K562 (cell line): ENCODE measurements around the gene PDGFC. TPM values are rescaled to one million over a fixed set of nuclear protein-coding genes. Genes with fewer than 3 reads are reported as not detected.

Experiments used
- ATAC-seq: fragments of 200-7000 bp; cut with Tn5 transposase; 3 replicates; pipeline ENCODE4 v1.9.1; 2020; ENCODE audit warnings: moderate library complexity
- BruUV-seq: library from RNA; stranded (reverse); fragments of 400-500 nt; replicated peaks from 2 replicates; lab custom pipeline; 2021; lab: Mats Ljungman, UMichigan
- CTCF ChIA-PET: fragments of 300-600 bp; formaldehyde crosslinking; extraction: SDS; loops from one replicate; lab custom pipeline; 2021; ENCODE audit warnings: low intra/inter-chr PET ratio; lab: Yijun Ruan, JAX
- POLR2A ChIA-PET: fragments of 300-600, 350-650 bp; sonication (Branson Sonifier 250); formaldehyde crosslinking; extraction: SDS; loops from one replicate; lab custom pipeline; 2021; ENCODE audit warnings: antibody characterized with exemption, inconsistent platforms; lab: Yijun Ruan, JAX
- DNase-seq, 4 experiments: peaks; one replicate each; pipeline versions ENCODE4 v3.0.0 to v3.0.0-alpha.2; 2011 to 2018; ENCODE audit warnings: low spot score in 3 of 4, mixed read lengths in 3 of 4; ENCODE audit errors: extremely low read depth in 1 of 4
- FAIRE-seq: peaks from 2 replicates; lab custom pipeline; 2011; peaks lifted over from hg19 to GRCh38; lab: Jason Lieb, UNC
- H2AFZ ChIP-seq: 2 replicates; pipeline ENCODE4 v1.6.0; 2011; ENCODE audit warnings: low read depth, low read length, control low read depth, inconsistent platforms
- H3K27ac ChIP-seq: fragments of 200-600 bp; 3 replicates; pipeline ENCODE4 v1.8.0; 2011; ENCODE audit warnings: low read depth, mild to moderate bottlenecking, control low read depth, inconsistent platforms, low read length, moderate library complexity, mixed read lengths; ENCODE audit errors: extremely low read depth
- H3K27me3 ChIP-seq, 2 experiments: fragments of 300-600 bp in 1 of 2; 2 replicates in 1 of 2; 3 replicates in 1 of 2; pipeline versions ENCODE4 v1.6.0 to v1.8.0; 2011; ENCODE audit warnings: inconsistent platforms in 2 of 2, low read length in 2 of 2, mild to moderate bottlenecking in 1 of 2, mixed read lengths in 1 of 2, moderate library complexity in 1 of 2; ENCODE audit not compliant: control insufficient read depth in 2 of 2, insufficient read depth in 2 of 2
- H3K36me3 ChIP-seq: fragments of 300-600 bp; 3 replicates; pipeline ENCODE4 v1.8.0; 2011; ENCODE audit warnings: mild to moderate bottlenecking, low read length, inconsistent platforms; ENCODE audit not compliant: control insufficient read depth, insufficient read depth
- H3K4me1 ChIP-seq, 2 experiments: fragments of 200-600 bp in 1 of 2; replicated peaks in 1 of 2; 2 replicates in 1 of 2; 3 replicates in 1 of 2; pipeline versions ENCODE4 v1.5.1 to v1.8.0; 2011; ENCODE audit warnings: inconsistent platforms in 2 of 2, low read length in 2 of 2, mild to moderate bottlenecking in 1 of 2, mixed read lengths in 1 of 2, moderate library complexity in 1 of 2; ENCODE audit not compliant: control insufficient read depth in 2 of 2, insufficient read depth in 2 of 2
- H3K4me2 ChIP-seq: 2 replicates; pipeline ENCODE4 v1.6.1; 2011; ENCODE audit warnings: low read length, control low read depth, inconsistent platforms, mixed read lengths; ENCODE audit not compliant: insufficient read depth
- H3K4me3 ChIP-seq: fragments of 200-600 bp; sonication (generic), shearing (Covaris generic); 2 replicates; pipeline ENCODE4 v1.5.1; 2016; ENCODE audit warnings: control low read depth, inconsistent platforms
- H3K79me2 ChIP-seq: fragments of 200-600 bp; 3 replicates; pipeline ENCODE4 v1.8.0; 2011; ENCODE audit warnings: low read length, inconsistent platforms; ENCODE audit not compliant: control insufficient read depth, insufficient read depth
- H3K9ac ChIP-seq, 2 experiments: 2 replicates each; pipeline versions ENCODE4 v1.6.0 to v1.6.1; 2011; ENCODE audit warnings: low read depth in 2 of 2, low read length in 2 of 2, control low read depth in 1 of 2, inconsistent platforms in 1 of 2, mild to moderate bottlenecking in 1 of 2, mixed read lengths in 1 of 2; ENCODE audit not compliant: insufficient read depth in 1 of 2
- H3K9me1 ChIP-seq: one replicate; pipeline ENCODE4 v1.6.0; 2011; ENCODE audit warnings: inconsistent platforms, mild to moderate bottlenecking, low read length, moderate library complexity; ENCODE audit not compliant: control insufficient read depth, insufficient read depth
- H3K9me3 ChIP-seq: replicated peaks from 2 replicates; pipeline ENCODE4 v1.5.1; 2011; ENCODE audit warnings: low read depth, low read length, inconsistent platforms; ENCODE audit not compliant: control insufficient read depth, insufficient read depth
- H4K20me1 ChIP-seq: replicated peaks from 2 replicates; pipeline ENCODE4 v1.6.1; 2011; ENCODE audit warnings: low read length, inconsistent platforms, mixed read lengths; ENCODE audit not compliant: control insufficient read depth, insufficient read depth
- BCL6 ChIP-seq: fragments of 250-450 bp; sonication (Bioruptor Pico); IDR thresholded peaks from 2 replicates; pipeline ENCODE4 v1.4.0; 2020
- CBX2 ChIP-seq: fragments of 200-600 bp; sonication (generic); IDR thresholded peaks from one replicate; pipeline ENCODE4 v1.6.1; 2012; ENCODE audit warnings: mild to moderate bottlenecking, low read length, inconsistent platforms; ENCODE audit not compliant: insufficient read depth, poor library complexity, severe bottlenecking
- COPS2 ChIP-seq: fragments of 450-650 bp; conservative IDR thresholded peaks from 2 replicates; pipeline ENCODE4 v1.6.1; 2016; ENCODE audit warnings: mild to moderate bottlenecking, moderate library complexity
- CREB1 ChIP-seq, 2 experiments: sonication (generic) in 1 of 2; formaldehyde crosslinking in 1 of 2; IDR thresholded peaks; 2 replicates each; pipeline versions ENCODE4 v1.6.1 to v1.8.0; 2012 to 2022; ENCODE audit warnings: inconsistent platforms in 1 of 2, mild to moderate bottlenecking in 1 of 2, missing genetic modification reagents in 1 of 2, moderate library complexity in 1 of 2
- CTCF ChIP-seq, 3 experiments: IDR thresholded peaks in 2 of 3; conservative IDR thresholded peaks in 1 of 3; 2 replicates each; pipeline ENCODE4 v1.5.1; 2011 to 2012; ENCODE audit warnings: low read length in 3 of 3, mild to moderate bottlenecking in 3 of 3, control low read depth in 2 of 3, improper control_type of control experiment in 1 of 3, inconsistent platforms in 1 of 3, low read depth in 1 of 3, mixed read lengths in 1 of 3, moderate library complexity in 1 of 3; ENCODE audit not compliant: insufficient read depth in 2 of 3
- EP400 ChIP-seq: fragments of 450-650 bp; IDR thresholded peaks from 2 replicates; pipeline ENCODE4 v1.6.1; 2017; ENCODE audit warnings: antibody characterized with exemption, mild to moderate bottlenecking, moderate library complexity
- ERF ChIP-seq: fragments of 450-650 bp; formaldehyde crosslinking; IDR thresholded peaks from 2 replicates; pipeline ENCODE4 v1.4.0; 2020; ENCODE audit warnings: mild to moderate bottlenecking, mixed read lengths
- ILK ChIP-seq: fragments of 450-650 bp; IDR thresholded peaks from 2 replicates; pipeline ENCODE4 v1.6.1; 2016; ENCODE audit warnings: missing genetic modification characterization, low read depth, mild to moderate bottlenecking, missing compliant biosample characterization, moderate library complexity, borderline replicate concordance
- MECOM ChIP-seq: fragments of 250-450 bp; sonication (Bioruptor Pico); IDR thresholded peaks from 2 replicates; pipeline ENCODE4 v1.8.0; 2022; ENCODE audit warnings: inconsistent platforms
- NFXL1 ChIP-seq: fragments of 450-650 bp; formaldehyde crosslinking; IDR thresholded peaks from 2 replicates; pipeline ENCODE4 v1.4.0; 2021; ENCODE audit warnings: mild to moderate bottlenecking
- NRF1 ChIP-seq, 2 experiments: fragments of 450-650 bp; IDR thresholded peaks in 1 of 2; conservative IDR thresholded peaks in 1 of 2; 2 replicates each; pipeline ENCODE4 v1.6.1; 2014; ENCODE audit warnings: mild to moderate bottlenecking in 2 of 2
- PML ChIP-seq: IDR thresholded peaks from 2 replicates; pipeline ENCODE4 v1.6.1; 2012; ENCODE audit warnings: low read length, inconsistent platforms
- ZNF586 ChIP-seq: fragments of 450-650 bp; formaldehyde crosslinking; conservative IDR thresholded peaks from 2 replicates; pipeline ENCODE4 v1.4.0; 2020; ENCODE audit warnings: mild to moderate bottlenecking, moderate library complexity
- WGBS: fragments of 100-300 bp; shearing (Covaris generic); methylation state at CpG from one replicate; pipeline ENCODE4 v1.1.6; 2016; ENCODE audit warnings: low coverage, mixed read lengths; ENCODE audit not compliant: insufficient coverage; ENCODE audit errors: missing lambda C conversion rate; 5-methylcytosine and 5-hydroxymethylcytosine counted together
- in situ Hi-C: fragments of 300-500 bp; cut with MboI; formaldehyde crosslinking; loops from 4 replicates; pipeline ENCODE4 v1.15.0; 2018; ENCODE audit warnings: inconsistent platforms, mixed read lengths
- intact Hi-C: fragments of 100-400 bp; cut with micrococcal nuclease; formaldehyde crosslinking; loops from 2 replicates; pipeline ENCODE4 v1.14.2; 2022
- polyA plus RNA-seq, 8 experiments: library from polyadenylated mRNA; depleted of rRNA in 4 of 8; stranded (reverse) in 5 of 8; unstranded in 3 of 8; fragments of >200 nt; fragmentation: Nextera tagmentation in 2 of 8; fragmentation: Illumina TruSeq in 1 of 8; extraction: Ambion mirVana in 2 of 8; extraction: Trizol in 1 of 8; gene quantifications; 2 replicates each; pipeline versions ENCODE4 v1.2.1 to v1.2.3, GENCODE V29; 2011 to 2014; ENCODE audit warnings: inconsistent platforms in 1 of 8, missing spikeins in 1 of 8
- total RNA-seq, 7 experiments: library from RNA; depleted of rRNA in 6 of 7; stranded (reverse); fragments of >200 nt in 6 of 7; fragmentation: Illumina TruSeq in 2 of 7; extraction: Trizol in 2 of 7; gene quantifications; 2 replicates each; pipeline versions ENCODE4 v1.2.1 to v1.2.3, GENCODE V29; 2011 to 2021; ENCODE audit warnings: low replicate concordance in 1 of 7
- TF ChIP-seq, protein P1 (sequence below): fragments of 250-450 bp; sonication (Bioruptor Pico); IDR thresholded peaks from 2 replicates; pipeline ENCODE4 v1.8.0; 2022; ENCODE audit warnings: moderate library complexity, mild to moderate bottlenecking, inconsistent platforms

The PDGFC gene
- total and polyA plus RNA-seq, 9 of the 15 experiments (the other 6 are each of a cell fraction or from before 2014, with no cell fraction given) = not detected

GRCh38 chr4:156725257-156725656, 246.3 kb downstream of the PDGFC start:
- FAIRE-seq (no peak), ATAC-seq (no peak), DNase-seq (no peak)
- Histone ChIP-seq H3K4me2 (no peak overlapping the region), H3K27me3 (no peaks in the 10 kb centered on the region), H3K27ac (no peak overlapping the region), H3K9me1 (no peaks in the 10 kb centered on the region), H3K36me3 (no peaks in the 10 kb centered on the region), H3K4me3 (no peak overlapping the region), H3K79me2 (no peaks in the 10 kb centered on the region), H3K9ac (no peak overlapping the region), H3K9me3 (no peaks in the 10 kb centered on the region), H2AFZ (no peak overlapping the region), H3K4me1 (no peaks in the 10 kb centered on the region), H4K20me1 (no peaks in the 10 kb centered on the region)
- no peak for TF ChIP-seq PML
- no peak for TF ChIP-seq COPS2
- TF ChIP-seq, protein P1, sequence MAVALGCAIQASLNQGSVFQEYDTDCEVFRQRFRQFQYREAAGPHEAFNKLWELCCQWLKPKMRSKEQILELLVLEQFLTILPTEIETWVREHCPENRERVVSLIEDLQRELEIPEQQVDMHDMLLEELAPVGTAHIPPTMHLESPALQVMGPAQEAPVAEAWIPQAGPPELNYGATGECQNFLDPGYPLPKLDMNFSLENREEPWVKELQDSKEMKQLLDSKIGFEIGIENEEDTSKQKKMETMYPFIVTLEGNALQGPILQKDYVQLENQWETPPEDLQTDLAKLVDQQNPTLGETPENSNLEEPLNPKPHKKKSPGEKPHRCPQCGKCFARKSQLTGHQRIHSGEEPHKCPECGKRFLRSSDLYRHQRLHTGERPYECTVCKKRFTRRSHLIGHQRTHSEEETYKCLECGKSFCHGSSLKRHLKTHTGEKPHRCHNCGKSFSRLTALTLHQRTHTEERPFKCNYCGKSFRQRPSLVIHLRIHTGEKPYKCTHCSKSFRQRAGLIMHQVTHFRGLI (CRISPR knock-in tag) = no peak
- TF ChIP-seq CBX2 = no peak
- TF ChIP-seq ILK (tag) = no peak
- no peak for TF ChIP-seq NRF1 (conservative IDR thresholded peaks at IDR 0.05 in 1 of 2, IDR thresholded peaks at IDR 0.05 in 1 of 2)
- TF ChIP-seq CREB1 (IDR thresholded peaks at IDR 0.05) = no peak
- no peak for TF ChIP-seq CREB1 (CRISPR knock-in tag; IDR thresholded peaks at IDR 0.05)
- TF ChIP-seq ERF (CRISPR knock-in tag) = no peak
- TF ChIP-seq BCL6 (CRISPR knock-in tag) = no peak
- TF ChIP-seq NFXL1 (CRISPR knock-in tag) = no peak
- TF ChIP-seq CTCF (IDR thresholded peaks at IDR 0.05 in 2 of 3, conservative IDR thresholded peaks at IDR 0.05 in 1 of 3; ENCODE audit: insufficient read depth in 2 of 3, low read depth in 1 of 3, low read length in 3 of 3) = no peak
- no peak for TF ChIP-seq EP400
- no peak for TF ChIP-seq ZNF586 (CRISPR knock-in tag)
- no peak for TF ChIP-seq MECOM (CRISPR knock-in tag)
- CTCF ChIA-PET = no interaction called here
- WGBS = 0% methylated on average over 1 of the region's 2 CpGs
- intact Hi-C loops = no loop called here
- BruUV-seq = no TSS peak
- in situ Hi-C loops = no loop called here
- POLR2A ChIA-PET = no interaction called here
